SK-N-MC (cell line): ENCODE data around the gene CHRNA4.

ENCODE experiments used
- DNase-seq: peaks from one replicate; pipeline ENCODE4 v3.0.0-alpha.2; 2011; ENCODE audit warnings: low read depth, low spot score
- H3K27ac ChIP-seq: fragments of 200-600 bp; sonication (generic); 2 replicates; pipeline ENCODE4 v1.5.1; 2016; ENCODE audit warnings: mixed run types
- H3K36me3 ChIP-seq: fragments of 200-600 bp; sonication (generic); 2 replicates; pipeline ENCODE4 v1.6.1; 2017; ENCODE audit warnings: antibody characterized with exemption, low read length, mixed read lengths; ENCODE audit not compliant: insufficient read depth
- H3K4me3 ChIP-seq: fragments of 200-600 bp; sonication (generic); 2 replicates; pipeline ENCODE4 v1.5.1; 2016
- H3K9ac ChIP-seq: fragments of 200-600 bp; sonication (generic); 2 replicates; pipeline ENCODE4 v1.8.0; 2017; ENCODE audit warnings: mixed run types, mixed read lengths; ENCODE audit not compliant: insufficient read length
- H3K9me3 ChIP-seq: fragments of 200-600 bp; sonication (generic); 2 replicates; pipeline ENCODE4 v1.6.1; 2017; ENCODE audit warnings: low read depth, mild to moderate bottlenecking, antibody characterized with exemption, low read length, moderate library complexity, mixed read lengths
- EZH2 ChIP-seq: fragments of 200-600 bp; sonication (generic); IDR thresholded peaks from one replicate; pipeline ENCODE4 v1.6.1; 2017; ENCODE audit warnings: antibody characterized with exemption
- FOXP2 ChIP-seq: optimal IDR thresholded peaks from 2 replicates; pipeline ENCODE3; 2011; ENCODE audit warnings: mild to moderate bottlenecking, moderate library complexity; ENCODE audit not compliant: insufficient read depth; ENCODE audit errors: extremely low read length, control extremely low read depth
- POLR2AphosphoS5 ChIP-seq: IDR thresholded peaks from 2 replicates; pipeline ENCODE4 v1.6.1; 2012; ENCODE audit warnings: mild to moderate bottlenecking, low read depth, low read length, borderline replicate concordance

Gene CHRNA4

DNA sequence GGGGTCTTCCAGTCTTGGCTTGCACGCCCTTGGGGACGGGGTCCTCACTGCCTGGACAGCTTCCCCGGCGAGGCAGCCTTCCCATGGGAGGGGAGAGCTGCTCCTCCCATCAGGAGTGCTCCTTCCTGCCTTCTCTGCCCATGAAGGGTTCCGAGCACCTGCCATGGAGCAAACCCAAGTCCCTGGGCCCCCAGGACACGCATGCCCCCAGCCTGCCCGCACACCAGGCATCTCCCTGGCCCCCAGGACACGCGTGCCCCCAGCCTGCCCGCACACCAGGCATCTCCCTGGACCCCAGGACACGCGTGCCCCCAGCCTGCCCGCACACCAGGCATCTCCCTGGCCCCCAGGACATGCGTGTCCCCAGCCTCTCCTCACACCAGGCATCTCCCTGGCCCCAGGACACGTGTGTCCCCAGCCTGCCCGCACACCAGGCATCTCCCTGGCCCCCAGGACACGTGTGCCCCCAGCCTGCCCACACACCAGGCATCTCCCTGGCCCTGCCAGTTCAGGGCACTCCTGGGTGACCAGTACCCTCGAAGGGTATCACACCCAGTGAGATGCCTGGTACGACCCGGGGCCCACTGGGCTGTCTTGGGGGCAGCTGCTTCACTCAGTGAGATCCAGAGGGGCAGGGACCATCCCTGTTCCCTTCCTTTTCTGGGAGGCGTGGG is 46.4 kb downstream of the CHRNA4 start:
- no peaks in the 10 kb centered on the region for H3K9me3 ChIP-seq
- H3K27ac ChIP-seq: no peak overlapping the region
- no peak overlapping the region for H3K4me3 ChIP-seq
- H3K9ac ChIP-seq: no peak overlapping the region
- H3K36me3 ChIP-seq: no peaks in the 10 kb centered on the region
- TF ChIP-seq FOXP2: no peak
- no peak for TF ChIP-seq POLR2AphosphoS5
- no peak for TF ChIP-seq EZH2
- no peak for DNase-seq

DNA sequence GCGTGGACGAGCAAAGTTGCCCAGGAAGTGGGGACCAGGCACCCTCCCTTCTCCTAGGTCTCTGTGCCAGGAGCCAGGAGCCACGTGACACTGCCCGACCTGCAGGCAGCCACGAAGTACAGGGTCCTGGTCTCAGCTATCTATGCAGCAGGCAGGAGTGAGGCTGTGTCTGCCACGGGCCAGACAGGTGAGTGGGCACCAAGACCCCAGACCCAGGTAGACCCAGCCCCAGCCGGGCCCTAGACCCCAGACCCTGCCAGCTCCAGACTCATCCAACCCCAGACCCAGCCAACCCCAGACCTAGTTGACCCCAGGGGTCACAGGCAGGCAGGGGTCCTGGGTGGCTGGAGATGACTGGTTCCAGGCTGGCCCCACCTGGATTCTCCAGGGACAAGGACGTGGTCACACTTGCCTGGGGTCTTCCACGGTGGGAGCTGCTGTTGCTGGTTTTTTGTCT is 47.1 kb downstream of the CHRNA4 start:
- H3K36me3 ChIP-seq: no peaks in the 10 kb centered on the region
- H3K4me3 ChIP-seq: no peak overlapping the region
- DNase-seq: no peak
- H3K9ac ChIP-seq: no peak overlapping the region
- no peaks in the 10 kb centered on the region for H3K9me3 ChIP-seq
- H3K27ac ChIP-seq: no peak overlapping the region
- TF ChIP-seq FOXP2 (no peak), EZH2 (no peak), POLR2AphosphoS5 (no peak)

- no peaks in the 10 kb centered on the region for H3K9me3 ChIP-seq
- DNase-seq: no peak
- H3K4me3 ChIP-seq: no peak overlapping the region
- H3K27ac ChIP-seq: no peak overlapping the region
- no peak for TF ChIP-seq POLR2AphosphoS5
- TF ChIP-seq EZH2: no peak
- TF ChIP-seq FOXP2: no peak
- H3K9ac ChIP-seq: no peak overlapping the region
- H3K36me3 ChIP-seq: no peaks in the 10 kb centered on the region
These were observed 47.7 kb downstream of the CHRNA4 start for GRCh38 chr20:63313349-63314014.

DNA sequence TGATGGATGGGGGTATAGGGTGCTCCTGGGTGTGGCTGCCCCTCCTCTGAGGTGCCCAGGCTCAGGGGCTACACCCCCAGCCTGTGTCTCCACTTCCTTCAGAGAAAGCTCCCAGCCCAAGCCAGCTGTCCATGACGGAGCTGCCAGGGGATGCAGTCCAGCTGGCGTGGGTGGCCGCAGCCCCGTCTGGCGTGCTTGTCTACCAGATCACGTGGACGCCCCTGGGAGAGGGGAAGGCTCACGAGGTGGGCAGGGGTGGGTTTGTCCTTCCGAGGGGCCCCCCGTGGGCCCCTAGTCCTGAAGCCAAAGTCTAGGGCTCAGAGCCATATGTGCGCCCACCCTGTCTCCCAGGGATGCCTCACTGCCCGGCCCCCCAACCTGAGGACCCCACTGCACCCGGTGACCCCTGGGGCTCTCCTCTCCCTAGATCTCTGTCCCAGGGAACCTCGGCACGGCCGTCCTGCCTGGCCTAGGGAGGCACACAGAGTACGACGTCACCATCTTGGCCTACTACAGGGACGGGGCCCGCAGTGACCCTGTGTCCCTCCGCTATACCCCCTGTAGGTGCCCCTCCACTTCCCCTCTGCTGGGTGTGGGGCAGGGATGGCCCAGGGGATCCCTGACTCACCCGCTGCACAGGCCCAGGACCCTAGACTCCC is 48.3 kb downstream of the CHRNA4 start:
- Histone ChIP-seq H3K4me3 (no peak overlapping the region), H3K9ac (no peak overlapping the region), H3K9me3 (no peaks in the 10 kb centered on the region), H3K27ac (no peak overlapping the region), H3K36me3 (no peaks in the 10 kb centered on the region)
- DNase-seq: no peak
- no peak for TF ChIP-seq POLR2AphosphoS5
- TF ChIP-seq EZH2: no peak
- no peak for TF ChIP-seq FOXP2

- TF ChIP-seq EZH2 (no peak), FOXP2 (no peak), POLR2AphosphoS5 (no peak)
- Histone ChIP-seq H3K27ac (no peak overlapping the region), H3K4me3 (no peak overlapping the region), H3K9ac (no peak overlapping the region), H3K9me3 (no peaks in the 10 kb centered on the region), H3K36me3 (no peaks in the 10 kb centered on the region)
- no peak for DNase-seq
These were observed 48.9 kb downstream of the CHRNA4 start for GRCh38 chr20:63312273-63312672.

- TF ChIP-seq POLR2AphosphoS5 (no peak), FOXP2 (no peak), EZH2 (no peak)
- Histone ChIP-seq H3K9me3 (no peaks in the 10 kb centered on the region), H3K36me3 (no peaks in the 10 kb centered on the region), H3K4me3 (no peak overlapping the region), H3K9ac (no peak overlapping the region), H3K27ac (no peak overlapping the region)
- no peak for DNase-seq
These were observed 49.3 kb downstream of the CHRNA4 start for GRCh38 chr20:63311833-63312243.

DNA sequence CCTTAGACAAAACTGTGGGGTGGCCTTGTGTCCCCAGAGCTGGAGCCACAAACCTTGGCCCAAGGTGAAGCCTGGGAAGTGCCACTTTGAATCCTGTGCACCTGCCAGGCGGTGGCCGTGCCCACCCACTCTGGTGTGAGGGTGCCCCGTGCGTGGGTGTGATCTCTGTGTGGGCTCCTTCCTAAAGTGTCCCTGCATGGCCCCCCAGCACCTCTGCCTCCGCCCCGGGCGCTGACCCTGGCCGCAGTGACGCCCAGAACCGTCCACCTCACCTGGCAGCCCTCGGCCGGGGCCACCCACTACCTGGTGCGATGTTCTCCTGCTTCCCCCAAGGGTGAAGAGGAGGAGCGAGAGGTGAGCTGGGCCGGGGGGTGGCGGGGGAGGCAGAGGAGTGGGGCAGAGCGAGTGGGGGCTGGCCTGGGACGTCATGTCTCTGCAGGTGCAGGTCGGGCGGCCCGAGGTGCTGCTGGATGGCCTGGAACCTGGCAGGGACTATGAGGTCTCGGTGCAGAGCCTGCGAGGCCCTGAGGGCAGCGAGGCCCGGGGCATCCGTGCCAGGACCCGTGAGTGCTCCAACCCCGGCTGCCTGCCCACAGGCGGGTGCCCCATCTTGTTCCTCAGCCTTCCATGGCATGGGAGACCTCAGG is 49.8 kb downstream of the CHRNA4 start:
- H3K4me3 ChIP-seq: no peak overlapping the region
- no peak overlapping the region for H3K27ac ChIP-seq
- no peak overlapping the region for H3K9ac ChIP-seq
- no peaks in the 10 kb centered on the region for H3K9me3 ChIP-seq
- TF ChIP-seq POLR2AphosphoS5: no peak
- no peak for DNase-seq
- H3K36me3 ChIP-seq: no peaks in the 10 kb centered on the region

DNA sequence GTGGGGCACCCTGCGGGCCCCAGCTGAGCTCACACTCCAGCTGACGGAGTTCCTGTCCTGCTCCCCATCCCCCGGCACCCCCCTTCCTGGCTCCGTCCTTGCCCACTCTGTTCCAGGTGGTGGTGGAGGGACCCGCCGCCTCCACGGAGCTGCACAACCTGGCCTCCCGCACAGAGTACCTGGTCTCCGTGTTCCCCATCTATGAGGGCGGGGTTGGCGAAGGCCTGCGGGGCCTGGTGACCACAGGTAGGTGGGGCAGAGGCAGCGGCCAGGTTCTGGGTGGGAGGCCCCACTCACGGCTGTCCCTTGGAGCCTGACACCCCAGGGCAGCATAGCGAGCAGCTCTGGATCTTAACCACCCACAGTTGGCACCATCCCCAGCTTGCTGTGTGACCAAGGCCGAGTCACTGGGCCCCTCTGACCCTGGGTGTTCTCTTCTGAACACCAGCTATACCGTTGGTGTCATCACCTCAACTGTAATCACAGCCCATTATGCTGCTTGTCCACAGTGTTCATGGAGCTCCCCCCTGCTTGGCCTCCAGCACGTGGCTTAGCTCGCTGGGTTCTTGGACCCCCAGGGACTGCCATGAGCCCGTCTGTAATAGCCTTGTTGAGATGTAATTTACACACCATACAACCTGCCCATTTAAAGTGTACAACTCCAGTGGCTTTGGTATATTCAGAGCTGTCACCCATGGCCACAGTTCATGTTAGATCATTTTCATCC is 50.7 kb downstream of the CHRNA4 start:
- TF ChIP-seq FOXP2 (no peak), POLR2AphosphoS5 (no peak), EZH2 (no peak)
- no peaks in the 10 kb centered on the region for H3K36me3 ChIP-seq
- no peak overlapping the region for H3K27ac ChIP-seq
- no peaks in the 10 kb centered on the region for H3K9me3 ChIP-seq
- no peak overlapping the region for H3K4me3 ChIP-seq
- DNase-seq: no peak
- H3K9ac ChIP-seq: no peak overlapping the region
